Nephron (organoid): Measurements from ENCODE around the gene MYBPC2.

Source experiments
- H3K27ac Mint-ChIP-seq, 3 experiments: 2 replicates each; pipeline ENCODE4 v1.8.0; 2020; ENCODE audit warnings: mixed read lengths in 3 of 3, mild to moderate bottlenecking in 2 of 3, moderate library complexity in 1 of 3
- H3K27me3 Mint-ChIP-seq: 2 replicates; pipeline ENCODE4 v1.8.0; 2021; ENCODE audit warnings: low read depth, mild to moderate bottlenecking, moderate library complexity, mixed read lengths
- H3K36me3 Mint-ChIP-seq: 2 replicates; pipeline ENCODE4 v1.8.0; 2020; ENCODE audit warnings: low read depth, mixed read lengths
- H3K4me1 Mint-ChIP-seq: 2 replicates; pipeline ENCODE4 v1.8.0; 2020; ENCODE audit warnings: mixed read lengths
- H3K4me3 Mint-ChIP-seq, 3 experiments: 2 replicates each; pipeline ENCODE4 v1.8.0; 2020; ENCODE audit warnings: mild to moderate bottlenecking in 3 of 3, mixed read lengths in 3 of 3, moderate library complexity in 2 of 3
- H3K9me3 Mint-ChIP-seq: 2 replicates; pipeline ENCODE4 v1.8.0; 2020; ENCODE audit warnings: mixed read lengths
- CTCF ChIP-seq, 3 experiments: fragments of 200-600 bp; sonication (generic); IDR thresholded peaks; one replicate each; pipeline ENCODE4 v1.5.0; 2021; ENCODE audit warnings: antibody characterized with exemption in 3 of 3; ENCODE audit not compliant: unreplicated experiment in 3 of 3

The MYBPC2 gene

GRCh38 chr19:50512999-50513745 lies 80.5 kb downstream of the MYBPC2 start:
- no peaks in the 10 kb centered on the region for H3K9me3 Mint-ChIP-seq
- H3K36me3 Mint-ChIP-seq, result no peaks in the 10 kb centered on the region
- peaks cover 30% of the 10 kb centered on the region for H3K4me1 Mint-ChIP-seq
- H3K27me3 Mint-ChIP-seq, result no peaks in the 10 kb centered on the region
- peak overlapping the region in 2 of 3 experiments; percentile 78 to 80 for H3K27ac Mint-ChIP-seq
- TF ChIP-seq CTCF (IDR thresholded peaks at IDR 0.05; ENCODE audit: unreplicated experiment in 3 of 3), result no peak
- H3K4me3 Mint-ChIP-seq, result peak overlapping the region; percentile 63 to 74 (median 74)

GRCh38 chr19:50513746-50514345 lies 81.2 kb downstream of the MYBPC2 start, which contains the start of gene ASPDH:
TSS of gene ASPDH (minus strand) at chr19:50513913. CDS start at chr19:50513823, 90 bp downstream.
- Mint-ChIP-seq H3K9me3 (no peaks in the 10 kb centered on the region), H3K36me3 (peaks cover 5% of the 10 kb centered on the region), H3K4me3 (peak within 1 kb of the TSS; percentile 63 to 74 (median 74)), H3K4me1 (peaks cover 24% of the 10 kb centered on the region), H3K27ac (peak within 1 kb of the TSS; percentile 64 to 80 (median 78)), H3K27me3 (no peaks in the 10 kb centered on the region)
- no peak for TF ChIP-seq CTCF (IDR thresholded peaks at IDR 0.05; ENCODE audit: unreplicated experiment in 3 of 3)

- peaks cover 10% of the 10 kb centered on the region for H3K36me3 Mint-ChIP-seq
- H3K4me3 Mint-ChIP-seq, result peak overlapping the region; percentile 31 to 71 (median 58)
- H3K9me3 Mint-ChIP-seq, result no peaks in the 10 kb centered on the region
- H3K4me1 Mint-ChIP-seq, result peaks cover 17% of the 10 kb centered on the region
- no peak for TF ChIP-seq CTCF (IDR thresholded peaks at IDR 0.05; ENCODE audit: unreplicated experiment in 3 of 3)
- peak overlapping the region in 2 of 3 experiments; percentile 55 to 64 for H3K27ac Mint-ChIP-seq
- no peaks in the 10 kb centered on the region for H3K27me3 Mint-ChIP-seq
Measured at GRCh38 chr19:50514346-50515167, 81.9 kb downstream of the MYBPC2 start.

- no peak for TF ChIP-seq CTCF (IDR thresholded peaks at IDR 0.05; ENCODE audit: unreplicated experiment in 3 of 3)
- no peaks in the 10 kb centered on the region for H3K9me3 Mint-ChIP-seq
- H3K27ac Mint-ChIP-seq, result no peak overlapping the region
- peaks cover 10% of the 10 kb centered on the region for H3K36me3 Mint-ChIP-seq
- peaks cover 17% of the 10 kb centered on the region for H3K4me1 Mint-ChIP-seq
- no peak overlapping the region for H3K4me3 Mint-ChIP-seq
- H3K27me3 Mint-ChIP-seq, result no peaks in the 10 kb centered on the region
Measured at GRCh38 chr19:50515168-50515561, 82.5 kb downstream of the MYBPC2 start.
